Measurements from ENCODE around the gene AHR.

AHR gene

DNA sequence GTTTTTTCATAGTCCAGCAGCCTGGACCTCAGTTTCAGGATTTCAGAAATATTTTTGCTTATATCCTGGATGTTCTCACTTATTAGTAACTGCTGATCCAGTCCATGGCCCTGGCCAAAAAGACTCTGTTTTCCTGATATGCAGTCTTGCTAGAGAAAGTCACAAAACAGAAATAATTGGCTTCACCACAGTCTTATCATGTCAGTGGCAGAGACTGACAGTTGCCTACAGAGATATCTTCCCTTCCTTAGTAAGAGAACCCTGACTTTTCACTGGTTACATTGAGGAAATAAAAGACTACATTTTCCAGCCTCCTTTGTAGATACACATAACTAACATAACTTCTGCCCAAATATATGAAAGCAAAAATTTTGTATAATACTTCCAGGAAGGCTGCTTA is 56.6 kb downstream of the AHR start:
- Histone ChIP-seq H3K27me3 (ENCODE audit: control insufficient read depth, insufficient read depth, low read length, poor library complexity, severe bottlenecking) (no peaks in the 10 kb centered on the region), H3K4me3 (ENCODE audit: insufficient read depth, low read depth, low read length) (no peak overlapping the region), H3K4me1 (ENCODE audit: control insufficient read depth, insufficient read depth, low read length) (no peaks in the 10 kb centered on the region), H3K9me3 (ENCODE audit: control insufficient read depth, low read length) (no peaks in the 10 kb centered on the region), H3K36me3 (ENCODE audit: control insufficient read depth, insufficient read depth, low read length) (no peaks in the 10 kb centered on the region), H3K27ac (ENCODE audit: insufficient read depth, low read depth, low read length, poor library complexity, severe bottlenecking) (no peak overlapping the region)

DNA sequence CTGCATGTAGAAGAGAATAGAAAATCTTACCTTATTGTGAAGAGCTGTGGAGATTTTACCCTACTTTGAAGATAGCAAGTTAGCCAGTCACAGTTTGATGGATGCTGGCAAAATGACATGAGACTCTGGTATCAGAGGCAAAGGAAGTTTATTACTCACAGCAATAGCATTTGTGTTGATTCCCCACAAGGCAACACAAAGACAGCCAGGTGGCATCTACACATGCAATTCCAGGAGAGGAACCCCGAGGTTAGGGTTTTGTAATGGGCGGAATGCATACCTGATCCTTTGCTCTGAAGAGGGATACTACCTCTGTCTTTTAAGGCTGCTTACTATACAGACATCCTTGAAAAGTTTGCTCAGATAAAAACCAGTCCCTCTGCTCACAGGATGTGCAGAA is 59.5 kb downstream of the AHR start:
- 84 to 99% methylated on average over 2 of the region's 2 CpGs for WGBS, 2 experiments
- H3K27me3 ChIP-seq (ENCODE audit: control insufficient read depth, insufficient read depth, low read length, poor library complexity, severe bottlenecking): no peaks in the 10 kb centered on the region
- H3K36me3 ChIP-seq (ENCODE audit: control insufficient read depth, insufficient read depth, low read length): no peaks in the 10 kb centered on the region
- H3K4me3 ChIP-seq (ENCODE audit: insufficient read depth, low read depth, low read length): no peak overlapping the region
- H3K27ac ChIP-seq (ENCODE audit: insufficient read depth, low read depth, low read length, poor library complexity, severe bottlenecking): no peak overlapping the region
- no peaks in the 10 kb centered on the region for H3K4me1 ChIP-seq (ENCODE audit: control insufficient read depth, insufficient read depth, low read length)
- H3K9me3 ChIP-seq (ENCODE audit: control insufficient read depth, low read length): no peaks in the 10 kb centered on the region

DNA sequence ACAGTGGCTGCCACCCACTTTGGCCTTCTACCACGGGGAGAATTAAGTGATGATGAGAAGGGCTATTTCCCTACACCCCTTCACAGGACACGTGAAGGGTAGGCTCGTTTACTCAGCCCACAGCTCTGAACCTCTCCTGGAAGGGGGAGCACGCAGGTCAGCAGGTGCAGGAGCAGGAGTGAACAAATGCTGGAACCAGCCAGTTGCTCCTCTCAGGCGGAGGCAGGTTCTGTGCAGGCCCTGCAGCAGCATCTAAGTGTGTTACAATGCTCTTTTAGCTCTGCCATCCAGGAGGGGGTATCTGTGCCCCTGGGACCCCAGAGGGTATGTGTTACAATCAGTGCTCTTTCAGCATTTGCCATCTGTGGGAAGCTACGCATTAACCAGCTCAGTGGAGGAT is 61.2 kb downstream of the AHR start:
- H3K9me3 ChIP-seq (ENCODE audit: control insufficient read depth, low read length): no peaks in the 10 kb centered on the region
- H3K27ac ChIP-seq (ENCODE audit: insufficient read depth, low read depth, low read length, poor library complexity, severe bottlenecking): no peak overlapping the region
- WGBS, 2 experiments: 93% methylated on average over 6 of the region's 6 CpGs
- H3K4me1 ChIP-seq (ENCODE audit: control insufficient read depth, insufficient read depth, low read length): no peaks in the 10 kb centered on the region
- no peaks in the 10 kb centered on the region for H3K36me3 ChIP-seq (ENCODE audit: control insufficient read depth, insufficient read depth, low read length)
- no peak overlapping the region for H3K4me3 ChIP-seq (ENCODE audit: insufficient read depth, low read depth, low read length)
- H3K27me3 ChIP-seq (ENCODE audit: control insufficient read depth, insufficient read depth, low read length, poor library complexity, severe bottlenecking): no peaks in the 10 kb centered on the region

GRCh38 chr7:17362439-17363105 is 64.1 kb downstream of the AHR start:
- Histone ChIP-seq H3K9me3 (ENCODE audit: control insufficient read depth, low read length) (no peaks in the 10 kb centered on the region), H3K27me3 (ENCODE audit: control insufficient read depth, insufficient read depth, low read length, poor library complexity, severe bottlenecking) (no peaks in the 10 kb centered on the region), H3K27ac (ENCODE audit: insufficient read depth, low read depth, low read length, poor library complexity, severe bottlenecking) (no peak overlapping the region), H3K36me3 (ENCODE audit: control insufficient read depth, insufficient read depth, low read length) (no peaks in the 10 kb centered on the region), H3K4me1 (ENCODE audit: control insufficient read depth, insufficient read depth, low read length) (no peaks in the 10 kb centered on the region), H3K4me3 (ENCODE audit: insufficient read depth, low read depth, low read length) (no peak overlapping the region)
- WGBS, 2 experiments: 95% methylated on average over 23 of the region's 23 CpGs

GRCh38 chr7:17364671-17365070 is 66.2 kb downstream of the AHR start:
- Histone ChIP-seq H3K4me1 (ENCODE audit: control insufficient read depth, insufficient read depth, low read length) (no peaks in the 10 kb centered on the region), H3K36me3 (ENCODE audit: control insufficient read depth, insufficient read depth, low read length) (no peaks in the 10 kb centered on the region), H3K4me3 (ENCODE audit: insufficient read depth, low read depth, low read length) (no peak overlapping the region), H3K27ac (ENCODE audit: insufficient read depth, low read depth, low read length, poor library complexity, severe bottlenecking) (no peak overlapping the region), H3K27me3 (ENCODE audit: control insufficient read depth, insufficient read depth, low read length, poor library complexity, severe bottlenecking) (no peaks in the 10 kb centered on the region), H3K9me3 (ENCODE audit: control insufficient read depth, low read length) (no peaks in the 10 kb centered on the region)
- WGBS, 2 experiments: 78 to 80% methylated on average over 1 of the region's 2 CpGs

GRCh38 chr7:17365775-17366174 is 67.3 kb downstream of the AHR start:
- no peak overlapping the region for H3K4me3 ChIP-seq (ENCODE audit: insufficient read depth, low read depth, low read length)
- 93 to 100% methylated on average over 1 of the region's 1 CpG for WGBS, 2 experiments
- no peaks in the 10 kb centered on the region for H3K4me1 ChIP-seq (ENCODE audit: control insufficient read depth, insufficient read depth, low read length)
- H3K27ac ChIP-seq (ENCODE audit: insufficient read depth, low read depth, low read length, poor library complexity, severe bottlenecking): no peak overlapping the region
- H3K9me3 ChIP-seq (ENCODE audit: control insufficient read depth, low read length): no peaks in the 10 kb centered on the region
- no peaks in the 10 kb centered on the region for H3K27me3 ChIP-seq (ENCODE audit: control insufficient read depth, insufficient read depth, low read length, poor library complexity, severe bottlenecking)
- H3K36me3 ChIP-seq (ENCODE audit: control insufficient read depth, insufficient read depth, low read length): no peaks in the 10 kb centered on the region

GRCh38 chr7:17367502-17367901 is 69.0 kb downstream of the AHR start:
- Histone ChIP-seq H3K27ac (ENCODE audit: insufficient read depth, low read depth, low read length, poor library complexity, severe bottlenecking) (no peak overlapping the region), H3K4me1 (ENCODE audit: control insufficient read depth, insufficient read depth, low read length) (no peaks in the 10 kb centered on the region), H3K27me3 (ENCODE audit: control insufficient read depth, insufficient read depth, low read length, poor library complexity, severe bottlenecking) (no peaks in the 10 kb centered on the region), H3K4me3 (ENCODE audit: insufficient read depth, low read depth, low read length) (no peak overlapping the region), H3K9me3 (ENCODE audit: control insufficient read depth, low read length) (no peaks in the 10 kb centered on the region), H3K36me3 (ENCODE audit: control insufficient read depth, insufficient read depth, low read length) (no peaks in the 10 kb centered on the region)
- WGBS, 2 experiments: 96 to 100% methylated on average over 1 of the region's 2 CpGs

DNA sequence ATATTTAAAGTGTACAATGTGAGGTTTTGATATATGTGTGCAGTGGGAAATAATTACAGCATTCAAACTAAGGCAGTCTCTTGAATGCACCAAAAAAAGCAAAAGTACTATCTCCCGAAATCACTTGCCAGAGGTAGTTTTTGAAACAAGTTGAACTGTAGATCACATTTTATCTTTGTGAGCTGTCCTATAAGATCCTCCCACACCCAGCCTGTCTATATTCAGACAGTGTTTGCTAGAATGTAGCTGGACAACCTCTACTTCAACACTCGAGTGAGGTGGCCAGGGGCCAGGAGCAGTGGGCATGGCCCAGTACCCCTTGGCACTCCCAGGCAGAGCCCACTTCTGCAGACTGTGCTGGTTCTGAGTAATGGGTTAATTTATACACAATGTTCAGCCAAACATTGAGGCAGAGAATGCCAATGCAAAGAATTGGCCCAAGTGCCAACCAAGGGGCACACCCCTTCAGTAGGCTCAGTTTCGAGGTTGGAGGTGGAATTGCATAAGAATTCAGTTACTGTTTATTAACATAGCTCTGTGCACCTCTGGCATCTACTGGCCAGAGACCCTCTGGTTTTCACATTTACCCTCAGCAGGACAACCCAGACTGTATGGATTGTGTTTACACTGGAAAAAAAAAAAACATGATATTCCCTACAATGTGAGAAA is 70.5 kb downstream of the AHR start:
- no peak overlapping the region for H3K27ac ChIP-seq (ENCODE audit: insufficient read depth, low read depth, low read length, poor library complexity, severe bottlenecking)
- 91 to 99% methylated on average over 3 of the region's 3 CpGs for WGBS, 2 experiments
- H3K4me1 ChIP-seq (ENCODE audit: control insufficient read depth, insufficient read depth, low read length): no peaks in the 10 kb centered on the region
- H3K27me3 ChIP-seq (ENCODE audit: control insufficient read depth, insufficient read depth, low read length, poor library complexity, severe bottlenecking): no peaks in the 10 kb centered on the region
- no peaks in the 10 kb centered on the region for H3K9me3 ChIP-seq (ENCODE audit: control insufficient read depth, low read length)
- no peak overlapping the region for H3K4me3 ChIP-seq (ENCODE audit: insufficient read depth, low read depth, low read length)
- no peaks in the 10 kb centered on the region for H3K36me3 ChIP-seq (ENCODE audit: control insufficient read depth, insufficient read depth, low read length)

GRCh38 chr7:17369691-17370426 is 71.4 kb downstream of the AHR start:
- 94 to 96% methylated on average over 8 of the region's 8 CpGs for WGBS, 2 experiments
- H3K4me3 ChIP-seq (ENCODE audit: insufficient read depth, low read depth, low read length): no peak overlapping the region
- H3K9me3 ChIP-seq (ENCODE audit: control insufficient read depth, low read length): no peaks in the 10 kb centered on the region
- H3K4me1 ChIP-seq (ENCODE audit: control insufficient read depth, insufficient read depth, low read length): no peaks in the 10 kb centered on the region
- H3K27ac ChIP-seq (ENCODE audit: insufficient read depth, low read depth, low read length, poor library complexity, severe bottlenecking): no peak overlapping the region
- no peaks in the 10 kb centered on the region for H3K27me3 ChIP-seq (ENCODE audit: control insufficient read depth, insufficient read depth, low read length, poor library complexity, severe bottlenecking)
- H3K36me3 ChIP-seq (ENCODE audit: control insufficient read depth, insufficient read depth, low read length): no peaks in the 10 kb centered on the region

GRCh38 chr7:17370901-17371585 is 72.6 kb downstream of the AHR start:
- H3K4me1 ChIP-seq (ENCODE audit: control insufficient read depth, insufficient read depth, low read length): no peaks in the 10 kb centered on the region

More at GRCh38 chr7:17370901-17371585, 72.6 kb downstream of the AHR start:
- Histone ChIP-seq H3K27ac (ENCODE audit: insufficient read depth, low read depth, low read length, poor library complexity, severe bottlenecking) (no peak overlapping the region), H3K4me3 (ENCODE audit: insufficient read depth, low read depth, low read length) (no peak overlapping the region), H3K36me3 (ENCODE audit: control insufficient read depth, insufficient read depth, low read length) (no peaks in the 10 kb centered on the region), H3K9me3 (ENCODE audit: control insufficient read depth, low read length) (no peaks in the 10 kb centered on the region), H3K27me3 (ENCODE audit: control insufficient read depth, insufficient read depth, low read length, poor library complexity, severe bottlenecking) (no peaks in the 10 kb centered on the region)
- 98% methylated on average over 3 to 4 of the region's 4 CpGs for WGBS, 2 experiments

Measured in ectodermal cell (in vitro differentiated cells).